HL-60 (cell line): Measurements from ENCODE around the gene TRIML1.

Experiments
- DNase-seq, 2 experiments: peaks; one replicate each; pipeline ENCODE4 v3.0.0-alpha.2; 2010 to 2020; ENCODE audit warnings: low read depth in 1 of 2, low spot score in 1 of 2
- H3K27ac ChIP-seq: fragments of 250-450 bp; sonication (Bioruptor Pico); replicated peaks from 2 replicates; pipeline ENCODE4 v1.5.1; 2020; ENCODE audit warnings: mild to moderate bottlenecking, moderate library complexity
- H3K27me3 ChIP-seq: fragments of 250-450 bp; sonication (Bioruptor Pico); 2 replicates; pipeline ENCODE4 v1.5.1; 2021; ENCODE audit warnings: mild to moderate bottlenecking, moderate library complexity; ENCODE audit not compliant: insufficient read depth, poor library complexity, severe bottlenecking
- H3K4me3 ChIP-seq: replicated peaks from 2 replicates; pipeline ENCODE4 v1.5.1; 2011; ENCODE audit warnings: mild to moderate bottlenecking, control low read depth, low read length; ENCODE audit not compliant: insufficient read depth
- CTCF ChIP-seq: IDR thresholded peaks from one replicate; pipeline ENCODE4 v1.5.1; 2011; ENCODE audit warnings: low read length, control low read depth, inconsistent platforms; ENCODE audit not compliant: insufficient read depth
- GABPA ChIP-seq: IDR thresholded peaks from 2 replicates; pipeline ENCODE4 v1.6.1; 2012; ENCODE audit warnings: low read depth
- POLR2AphosphoS5 ChIP-seq: IDR thresholded peaks from 2 replicates; pipeline ENCODE4 v1.6.1; 2012; ENCODE audit warnings: low read depth
- REST ChIP-seq: IDR thresholded peaks from 2 replicates; pipeline ENCODE4 v1.6.1; 2012; ENCODE audit warnings: low read depth; ENCODE audit not compliant: insufficient replicate concordance
- SPI1 ChIP-seq: IDR thresholded peaks from 2 replicates; pipeline ENCODE4 v1.6.1; 2012; ENCODE audit warnings: low read depth, mild to moderate bottlenecking, borderline replicate concordance

The TRIML1 gene

GRCh38 chr4:188107931-188108843 lies 31.1 kb upstream of the TRIML1 start:
- no peak for TF ChIP-seq SPI1
- no peak for TF ChIP-seq POLR2AphosphoS5
- no peak for TF ChIP-seq REST
- TF ChIP-seq GABPA: no peak
- TF ChIP-seq CTCF: no peak
- Histone ChIP-seq H3K27me3 (no peaks in the 10 kb centered on the region), H3K4me3 (no peak overlapping the region), H3K27ac (no peak overlapping the region)
- DNase-seq: no peak

- Histone ChIP-seq H3K4me3 (no peak within 1 kb of the TSS), H3K27me3 (no peaks in the 10 kb centered on the region), H3K27ac (no peak within 1 kb of the TSS)
- TF ChIP-seq REST: no peak
- TF ChIP-seq CTCF: no peak
- TF ChIP-seq POLR2AphosphoS5: no peak
- no peak for TF ChIP-seq GABPA
- no peak for TF ChIP-seq SPI1
- no peak for DNase-seq
These were observed 30.0 kb upstream of the TRIML1 start, which contains the start of gene TRIML2 for GRCh38 chr4:188109157-188109755. Gene TRIML2 (minus strand): TSS chr4:188109603. CDS start chr4:188105368, 4,235 bp downstream.

- TF ChIP-seq GABPA: no peak
- TF ChIP-seq CTCF: no peak
- no peak for TF ChIP-seq REST
- no peak for TF ChIP-seq POLR2AphosphoS5
- TF ChIP-seq SPI1: no peak
- Histone ChIP-seq H3K27ac (no peak overlapping the region), H3K4me3 (no peak overlapping the region), H3K27me3 (no peaks in the 10 kb centered on the region)
- no peak for DNase-seq
These were observed 29.2 kb upstream of the TRIML1 start for GRCh38 chr4:188110036-188110435.
